ENCODE results near the gene ARHGAP28. TPM values are rescaled to one million over a fixed set of nuclear protein-coding genes. Genes with fewer than 3 reads are reported as not detected.
A peak's percentile ranks its signal among the peaks of the same experiment; 100 is the strongest.

The ARHGAP28 gene
- polyA plus RNA-seq, 1 of the 3 experiments (the other 2 are of a cell fraction): 0.99 TPM

DNA sequence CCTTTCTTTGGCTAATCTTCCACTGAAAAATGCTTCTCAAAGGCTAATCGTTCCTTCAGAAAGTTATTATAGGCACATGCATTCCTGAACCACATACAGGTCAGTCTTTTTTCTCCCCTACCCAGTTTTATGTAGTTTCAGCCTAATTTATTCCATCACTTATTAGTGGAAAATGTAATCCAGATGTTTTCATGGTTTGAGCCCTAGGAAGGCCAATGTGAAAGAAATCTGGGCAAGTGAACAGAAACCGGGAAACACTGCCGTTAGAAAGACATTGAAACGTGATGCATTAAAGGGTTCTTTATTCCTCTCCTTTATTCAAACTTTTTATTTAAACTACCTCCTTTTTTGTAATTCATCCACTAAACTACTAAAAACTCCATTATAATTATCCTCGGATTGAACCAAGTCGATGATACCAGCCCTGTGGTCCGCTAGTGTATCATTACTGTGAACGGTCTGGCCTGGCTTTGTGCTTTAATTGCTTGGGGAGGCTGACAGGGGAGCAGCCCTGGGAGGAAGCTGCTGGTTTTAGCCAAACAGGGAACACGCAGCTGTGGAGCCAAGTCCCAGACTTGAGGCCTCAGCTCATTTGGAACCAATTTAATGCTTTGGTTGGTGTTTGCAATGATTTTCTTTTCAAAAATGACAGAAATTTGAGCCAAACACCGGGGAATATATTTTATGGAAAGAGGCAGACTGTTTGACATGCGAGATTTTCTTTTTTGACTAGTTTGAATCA, 149.2 kb downstream of the ARHGAP28 start:
- Histone ChIP-seq H2AFZ (ENCODE audit: low read depth) (no peak overlapping the region), H3K36me3 (replicated peaks in 1 of 2; ENCODE audit: control insufficient read depth in 1 of 2, insufficient read depth in 2 of 2, low read length in 1 of 2) (no peaks in the 10 kb centered on the region), H3K4me1 (ENCODE audit: control insufficient read depth in 1 of 2, insufficient read depth in 2 of 2, low read depth in 1 of 2, low read length in 1 of 2) (peaks cover 0 to 12% of the 10 kb centered on the region in 2 experiments; a peak in 2 of 4 replicates), H3K4me3 (ENCODE audit: low read depth in 2 of 2, low read length in 1 of 2) (no peak overlapping the region), H3K9me3 (no peaks in the 10 kb centered on the region), H3K27ac (ENCODE audit: low read depth in 2 of 2, low read length in 1 of 2) (no peak overlapping the region; a peak in 1 of 4 replicates), H3K27me3 (ENCODE audit: insufficient read depth) (no peaks in the 10 kb centered on the region), H3K4me2 (no peak overlapping the region), H4K20me1 (ENCODE audit: insufficient read depth) (no peaks in the 10 kb centered on the region), H3F3A (replicated peaks; ENCODE audit: insufficient read depth) (no peaks in the 10 kb centered on the region), H3K79me2 (ENCODE audit: insufficient read depth) (no peaks in the 10 kb centered on the region), H3K9ac (no peak overlapping the region), H3K9me2 (no peaks in the 10 kb centered on the region)
- no peak for TF ChIP-seq JUND (IDR thresholded peaks at IDR 0.05)
- TF ChIP-seq YY1 (IDR thresholded peaks at IDR 0.05; ENCODE audit: low read depth): no peak
- no peak for TF ChIP-seq CHD2 (IDR thresholded peaks at IDR 0.05; ENCODE audit: low read length, partially characterized antibody)
- TF ChIP-seq FOXJ3 (CRISPR knock-in tag; IDR thresholded peaks at IDR 0.05): no peak
- no peak for TF ChIP-seq GABPA (IDR thresholded peaks at IDR 0.05; ENCODE audit: low read depth)
- TF ChIP-seq EP300 (IDR thresholded peaks at IDR 0.05; ENCODE audit: borderline replicate concordance in 1 of 2, low read depth in 1 of 2, low read length in 1 of 2): no peak
- no peak for TF ChIP-seq MEF2A (IDR thresholded peaks at IDR 0.05; ENCODE audit: borderline replicate concordance, low read depth)
- no peak for TF ChIP-seq RFX5 (IDR thresholded peaks at IDR 0.05; ENCODE audit: low read length)
- TF ChIP-seq, protein P1, sequence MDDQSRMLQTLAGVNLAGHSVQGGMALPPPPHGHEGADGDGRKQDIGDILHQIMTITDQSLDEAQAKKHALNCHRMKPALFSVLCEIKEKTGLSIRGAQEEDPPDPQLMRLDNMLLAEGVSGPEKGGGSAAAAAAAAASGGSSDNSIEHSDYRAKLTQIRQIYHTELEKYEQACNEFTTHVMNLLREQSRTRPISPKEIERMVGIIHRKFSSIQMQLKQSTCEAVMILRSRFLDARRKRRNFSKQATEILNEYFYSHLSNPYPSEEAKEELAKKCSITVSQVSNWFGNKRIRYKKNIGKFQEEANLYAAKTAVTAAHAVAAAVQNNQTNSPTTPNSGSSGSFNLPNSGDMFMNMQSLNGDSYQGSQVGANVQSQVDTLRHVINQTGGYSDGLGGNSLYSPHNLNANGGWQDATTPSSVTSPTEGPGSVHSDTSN (IDR thresholded peaks at IDR 0.05): no peak
- TF ChIP-seq ELF1 (IDR thresholded peaks at IDR 0.05): no peak
- ChIA-PET POLR2A (no interaction called here), CTCF (interaction anchor here (0.9 to 1.6 kb wide), 3 partner anchors 9 to 337 kb away, joined by 4 to 6 read pairs (median 5); no protein-coding TSS in a partner anchor)
- WGBS (ENCODE audit: low lambda C conversion rate): 62% methylated on average over 11 of the region's 11 CpGs
- DNase-seq: peak; percentile 16

DNA sequence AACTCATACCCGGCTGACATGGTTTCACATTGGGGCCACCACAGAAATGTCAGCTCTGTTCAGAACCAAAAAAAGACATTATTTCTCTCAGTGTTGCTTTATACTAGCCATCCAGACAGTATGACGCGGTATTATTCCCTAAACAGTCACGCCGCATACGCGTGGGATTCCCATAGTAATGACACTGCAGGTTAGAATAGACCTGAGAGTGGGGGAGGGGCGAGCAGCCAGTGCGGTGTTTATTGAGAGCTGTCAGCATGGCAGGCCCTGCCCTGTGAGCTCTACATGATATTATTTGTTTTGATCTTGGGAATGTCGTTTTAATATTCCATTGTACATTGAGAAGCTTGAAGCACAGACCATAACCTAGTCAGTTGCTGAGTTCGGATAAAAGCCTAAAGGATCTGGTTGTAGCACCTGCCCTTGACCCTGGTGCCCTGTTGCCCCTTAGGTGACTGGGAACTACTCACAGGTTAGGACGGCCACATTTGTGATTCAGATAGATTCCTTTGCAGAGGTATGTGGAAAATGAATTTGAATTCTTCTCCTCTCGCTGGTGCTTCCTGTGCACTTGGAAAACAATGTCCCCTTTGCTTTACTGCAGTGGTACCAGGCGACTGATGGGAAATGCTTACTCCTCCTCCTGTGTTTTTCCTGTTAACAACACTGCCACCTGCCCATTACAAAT, 150.1 kb downstream of the ARHGAP28 start:
- H3K9ac ChIP-seq: no peak overlapping the region
- WGBS (ENCODE audit: low lambda C conversion rate): 81% methylated on average over 14 of the region's 14 CpGs
- ChIA-PET CTCF (interaction anchor here (0.7 to 1.6 kb wide), 5 partner anchors 10 to 1000 kb away, joined by 3 to 6 read pairs (median 5); no protein-coding TSS in a partner anchor), POLR2A (no interaction called here)
- no peak for DNase-seq
- H3K9me2 ChIP-seq: no peaks in the 10 kb centered on the region
- no peak overlapping the region for H3K27ac ChIP-seq (ENCODE audit: low read depth in 2 of 2, low read length in 1 of 2)
- no peaks in the 10 kb centered on the region for H3K27me3 ChIP-seq (ENCODE audit: insufficient read depth)
- H2AFZ ChIP-seq (ENCODE audit: low read depth): no peak overlapping the region
- no peak overlapping the region for H3K4me3 ChIP-seq (ENCODE audit: low read depth in 2 of 2, low read length in 1 of 2)
- no peaks in the 10 kb centered on the region for H3K36me3 ChIP-seq (replicated peaks in 1 of 2; ENCODE audit: control insufficient read depth in 1 of 2, insufficient read depth in 2 of 2, low read length in 1 of 2)
- no peaks in the 10 kb centered on the region for H4K20me1 ChIP-seq (ENCODE audit: insufficient read depth)
- no peak overlapping the region for H3K4me2 ChIP-seq
- H3K4me1 ChIP-seq (ENCODE audit: control insufficient read depth in 1 of 2, insufficient read depth in 2 of 2, low read depth in 1 of 2, low read length in 1 of 2): peaks cover 0 to 12% of the 10 kb centered on the region in 2 experiments; a peak in 2 of 4 replicates
- no peaks in the 10 kb centered on the region for H3K9me3 ChIP-seq
- no peaks in the 10 kb centered on the region for H3K79me2 ChIP-seq (ENCODE audit: insufficient read depth)
- no peaks in the 10 kb centered on the region for H3F3A ChIP-seq (replicated peaks; ENCODE audit: insufficient read depth)
- TF ChIP-seq ELF1 (IDR thresholded peaks at IDR 0.05): no peak
- TF ChIP-seq GABPA (IDR thresholded peaks at IDR 0.05; ENCODE audit: low read depth): no peak
- TF ChIP-seq JUND (IDR thresholded peaks at IDR 0.05): no peak
- TF ChIP-seq RAD21 (IDR thresholded peaks at IDR 0.05; ENCODE audit: low read length): no peak
- TF ChIP-seq, protein P2, sequence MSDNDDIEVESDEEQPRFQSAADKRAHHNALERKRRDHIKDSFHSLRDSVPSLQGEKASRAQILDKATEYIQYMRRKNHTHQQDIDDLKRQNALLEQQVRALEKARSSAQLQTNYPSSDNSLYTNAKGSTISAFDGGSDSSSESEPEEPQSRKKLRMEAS (IDR thresholded peaks at IDR 0.05; ENCODE audit: low read depth): no peak
- no peak for TF ChIP-seq RCOR1 (IDR thresholded peaks at IDR 0.05; ENCODE audit: low read length)
- no peak for TF ChIP-seq YY1 (IDR thresholded peaks at IDR 0.05; ENCODE audit: low read depth)
- no peak for TF ChIP-seq EP300 (IDR thresholded peaks at IDR 0.05; ENCODE audit: borderline replicate concordance in 1 of 2, low read depth in 1 of 2, low read length in 1 of 2)
- no peak for TF ChIP-seq MEF2A (IDR thresholded peaks at IDR 0.05; ENCODE audit: borderline replicate concordance, low read depth)
- no peak for TF ChIP-seq TEAD4 (IDR thresholded peaks at IDR 0.05; ENCODE audit: borderline replicate concordance, insufficient read depth)
- no peak for TF ChIP-seq GATA2 (CRISPR knock-in tag; IDR thresholded peaks at IDR 0.05)
- no peak for TF ChIP-seq NRF1 (IDR thresholded peaks at IDR 0.05; ENCODE audit: low read depth, low read length)
- TF ChIP-seq TCF12 (IDR thresholded peaks at IDR 0.05): no peak
- TF ChIP-seq, protein P1 (IDR thresholded peaks at IDR 0.05): no peak
